ENCODE data around the gene ZNF750. TPM values are rescaled to one million over a fixed set of nuclear protein-coding genes. Genes with fewer than 3 reads are reported as not detected.

ZNF750 gene
- total and polyA plus RNA-seq, 2 of the 13 experiments (the other 11 are each of a cell fraction or from before 2014, with no cell fraction given), result not detected

DNA sequence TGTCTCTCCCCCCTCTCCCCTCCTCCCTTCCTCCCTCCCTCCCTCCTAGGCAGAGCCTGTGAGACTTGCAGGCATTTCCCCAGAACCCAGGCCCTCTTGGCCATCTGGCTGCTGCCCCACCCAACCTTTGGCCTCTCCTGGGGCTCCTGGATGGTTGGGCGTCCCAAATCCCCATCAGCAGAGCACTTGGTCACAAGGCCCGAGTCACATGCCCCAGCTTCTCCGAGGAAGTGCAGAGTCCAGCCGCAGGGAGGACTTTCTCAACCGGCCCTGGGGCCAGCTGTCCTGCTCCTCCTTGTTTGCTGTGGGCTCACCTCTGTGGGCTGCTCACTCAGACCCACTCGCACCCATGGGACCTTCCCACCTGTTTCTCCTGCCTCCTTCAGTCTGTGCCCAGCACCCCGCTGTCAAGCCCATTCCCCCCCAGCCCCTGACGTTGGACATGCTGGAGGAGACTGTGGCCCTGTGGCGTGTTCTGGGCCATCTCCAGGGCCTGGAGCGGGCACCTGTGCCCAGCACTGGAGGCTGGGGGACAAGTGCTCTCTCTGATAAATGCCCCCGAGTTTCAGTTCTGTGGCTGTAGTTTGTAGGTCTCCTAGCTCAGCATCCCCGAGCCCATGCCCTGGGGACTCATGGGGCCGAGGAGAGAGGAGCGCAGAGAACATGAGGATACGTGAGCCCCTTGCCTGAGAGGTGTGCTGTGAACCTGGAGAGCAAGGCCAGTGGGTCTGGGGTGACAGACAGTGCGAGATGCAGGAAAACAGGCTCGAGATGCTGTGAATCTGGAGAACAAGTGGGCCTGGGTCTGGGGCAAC is 42.3 kb upstream of the ZNF750 start (continued):
- TF ChIP-seq, protein P1, sequence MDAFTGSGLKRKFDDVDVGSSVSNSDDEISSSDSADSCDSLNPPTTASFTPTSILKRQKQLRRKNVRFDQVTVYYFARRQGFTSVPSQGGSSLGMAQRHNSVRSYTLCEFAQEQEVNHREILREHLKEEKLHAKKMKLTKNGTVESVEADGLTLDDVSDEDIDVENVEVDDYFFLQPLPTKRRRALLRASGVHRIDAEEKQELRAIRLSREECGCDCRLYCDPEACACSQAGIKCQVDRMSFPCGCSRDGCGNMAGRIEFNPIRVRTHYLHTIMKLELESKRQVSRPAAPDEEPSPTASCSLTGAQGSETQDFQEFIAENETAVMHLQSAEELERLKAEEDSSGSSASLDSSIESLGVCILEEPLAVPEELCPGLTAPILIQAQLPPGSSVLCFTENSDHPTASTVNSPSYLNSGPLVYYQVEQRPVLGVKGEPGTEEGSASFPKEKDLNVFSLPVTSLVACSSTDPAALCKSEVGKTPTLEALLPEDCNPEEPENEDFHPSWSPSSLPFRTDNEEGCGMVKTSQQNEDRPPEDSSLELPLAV (CRISPR knock-in tag; conservative IDR thresholded peaks at IDR 0.05; ENCODE audit: low read depth), result no peak
- no peak for TF ChIP-seq PRPF4 (IDR thresholded peaks at IDR 0.05; ENCODE audit: low read depth, low read length, poor library complexity, severe bottlenecking)
- TF ChIP-seq TAF15 (IDR thresholded peaks at IDR 0.05; ENCODE audit: low read depth, low read length, poor library complexity, severe bottlenecking), result no peak
- TF ChIP-seq, protein P2, sequence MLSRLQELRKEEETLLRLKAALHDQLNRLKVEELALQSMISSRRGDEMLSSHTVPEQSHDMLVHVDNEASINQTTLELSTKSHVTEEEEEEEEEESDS (CRISPR knock-in tag; IDR thresholded peaks at IDR 0.05; ENCODE audit: borderline replicate concordance), result no peak
- TF ChIP-seq, protein P3, sequence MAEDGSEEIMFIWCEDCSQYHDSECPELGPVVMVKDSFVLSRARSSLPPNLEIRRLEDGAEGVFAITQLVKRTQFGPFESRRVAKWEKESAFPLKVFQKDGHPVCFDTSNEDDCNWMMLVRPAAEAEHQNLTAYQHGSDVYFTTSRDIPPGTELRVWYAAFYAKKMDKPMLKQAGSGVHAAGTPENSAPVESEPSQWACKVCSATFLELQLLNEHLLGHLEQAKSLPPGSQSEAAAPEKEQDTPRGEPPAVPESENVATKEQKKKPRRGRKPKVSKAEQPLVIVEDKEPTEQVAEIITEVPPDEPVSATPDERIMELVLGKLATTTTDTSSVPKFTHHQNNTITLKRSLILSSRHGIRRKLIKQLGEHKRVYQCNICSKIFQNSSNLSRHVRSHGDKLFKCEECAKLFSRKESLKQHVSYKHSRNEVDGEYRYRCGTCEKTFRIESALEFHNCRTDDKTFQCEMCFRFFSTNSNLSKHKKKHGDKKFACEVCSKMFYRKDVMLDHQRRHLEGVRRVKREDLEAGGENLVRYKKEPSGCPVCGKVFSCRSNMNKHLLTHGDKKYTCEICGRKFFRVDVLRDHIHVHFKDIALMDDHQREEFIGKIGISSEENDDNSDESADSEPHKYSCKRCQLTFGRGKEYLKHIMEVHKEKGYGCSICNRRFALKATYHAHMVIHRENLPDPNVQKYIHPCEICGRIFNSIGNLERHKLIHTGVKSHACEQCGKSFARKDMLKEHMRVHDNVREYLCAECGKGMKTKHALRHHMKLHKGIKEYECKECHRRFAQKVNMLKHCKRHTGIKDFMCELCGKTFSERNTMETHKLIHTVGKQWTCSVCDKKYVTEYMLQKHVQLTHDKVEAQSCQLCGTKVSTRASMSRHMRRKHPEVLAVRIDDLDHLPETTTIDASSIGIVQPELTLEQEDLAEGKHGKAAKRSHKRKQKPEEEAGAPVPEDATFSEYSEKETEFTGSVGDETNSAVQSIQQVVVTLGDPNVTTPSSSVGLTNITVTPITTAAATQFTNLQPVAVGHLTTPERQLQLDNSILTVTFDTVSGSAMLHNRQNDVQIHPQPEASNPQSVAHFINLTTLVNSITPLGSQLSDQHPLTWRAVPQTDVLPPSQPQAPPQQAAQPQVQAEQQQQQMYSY (CRISPR knock-in tag; IDR thresholded peaks at IDR 0.05), result no peak
- TF ChIP-seq FOSL1 (CRISPR knock-in tag; IDR thresholded peaks at IDR 0.05; ENCODE audit: borderline replicate concordance), result no peak
- TF ChIP-seq ZFYVE20 (CRISPR knock-in tag; IDR thresholded peaks at IDR 0.05; ENCODE audit: borderline replicate concordance, low read depth), result no peak
- 0 out of 4 replicates have a peak, but pooled peaks of 1 of the 2 experiments have one; percentile 44 for TF ChIP-seq KLF16 (CRISPR knock-in tag; IDR thresholded peaks at IDR 0.05)
- 0 out of 2 replicates have a peak, but pooled peaks have one; percentile 71 for TF ChIP-seq KDM1A (CRISPR knock-in tag; IDR thresholded peaks at IDR 0.05)
- peak; percentile 52; the same call in 1 of the 2 replicates for TF ChIP-seq HDAC1 (CRISPR knock-in tag; IDR thresholded peaks at IDR 0.05)
- no peak for TF ChIP-seq BORCS8-MEF2B (CRISPR knock-in tag; IDR thresholded peaks at IDR 0.05)
- TF ChIP-seq GABPA (IDR thresholded peaks at IDR 0.05; ENCODE audit: low read depth, low read length), result no peak
- no peak for TF ChIP-seq GABPA (CRISPR knock-in tag; IDR thresholded peaks at IDR 0.05; ENCODE audit: low read depth)
- TF ChIP-seq NKX3-1 (CRISPR knock-in tag; IDR thresholded peaks at IDR 0.05), result no peak
- TF ChIP-seq REXO4 (CRISPR knock-in tag; IDR thresholded peaks at IDR 0.05; ENCODE audit: borderline replicate concordance), result no peak
- no peak for TF ChIP-seq CBX1 (IDR thresholded peaks at IDR 0.05; ENCODE audit: low read depth)
- TF ChIP-seq, protein P4, sequence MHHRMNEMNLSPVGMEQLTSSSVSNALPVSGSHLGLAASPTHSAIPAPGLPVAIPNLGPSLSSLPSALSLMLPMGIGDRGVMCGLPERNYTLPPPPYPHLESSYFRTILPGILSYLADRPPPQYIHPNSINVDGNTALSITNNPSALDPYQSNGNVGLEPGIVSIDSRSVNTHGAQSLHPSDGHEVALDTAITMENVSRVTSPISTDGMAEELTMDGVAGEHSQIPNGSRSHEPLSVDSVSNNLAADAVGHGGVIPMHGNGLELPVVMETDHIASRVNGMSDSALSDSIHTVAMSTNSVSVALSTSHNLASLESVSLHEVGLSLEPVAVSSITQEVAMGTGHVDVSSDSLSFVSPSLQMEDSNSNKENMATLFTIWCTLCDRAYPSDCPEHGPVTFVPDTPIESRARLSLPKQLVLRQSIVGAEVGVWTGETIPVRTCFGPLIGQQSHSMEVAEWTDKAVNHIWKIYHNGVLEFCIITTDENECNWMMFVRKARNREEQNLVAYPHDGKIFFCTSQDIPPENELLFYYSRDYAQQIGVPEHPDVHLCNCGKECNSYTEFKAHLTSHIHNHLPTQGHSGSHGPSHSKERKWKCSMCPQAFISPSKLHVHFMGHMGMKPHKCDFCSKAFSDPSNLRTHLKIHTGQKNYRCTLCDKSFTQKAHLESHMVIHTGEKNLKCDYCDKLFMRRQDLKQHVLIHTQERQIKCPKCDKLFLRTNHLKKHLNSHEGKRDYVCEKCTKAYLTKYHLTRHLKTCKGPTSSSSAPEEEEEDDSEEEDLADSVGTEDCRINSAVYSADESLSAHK (CRISPR knock-in tag; IDR thresholded peaks at IDR 0.05; ENCODE audit: borderline replicate concordance), result no peak
- TF ChIP-seq ZMYM3 (CRISPR knock-in tag; IDR thresholded peaks at IDR 0.05), result no peak
- TF ChIP-seq ZNF598 (CRISPR knock-in tag; IDR thresholded peaks at IDR 0.05; ENCODE audit: borderline replicate concordance), result peak; percentile 95; the same call in 1 of the 2 replicates
- TF ChIP-seq GZF1 (CRISPR knock-in tag; IDR thresholded peaks at IDR 0.05), result no peak
- TF ChIP-seq HNF4A (CRISPR knock-in tag; IDR thresholded peaks at IDR 0.05), result peak; percentile 94
- TF ChIP-seq TCF12 (IDR thresholded peaks at IDR 0.05), result no peak
- TF ChIP-seq TCF12 (CRISPR knock-in tag; IDR thresholded peaks at IDR 0.05), result no peak
